HG02571 (cell line): ENCODE results near the gene RGS9.
"Not testable (repeated sequence)": the region's sequence is repeated elsewhere in the genome, so short reads cannot be mapped to it uniquely, and the experiment has no call there.

Experiments used
- ATAC-seq: cut with Tn5 transposase; IDR thresholded peaks from one replicate; pipeline ENCODE4 v1.9.1; 2021; ENCODE audit warnings: mild to moderate bottlenecking, moderate library complexity; ENCODE audit not compliant: unreplicated experiment

Gene RGS9

DNA sequence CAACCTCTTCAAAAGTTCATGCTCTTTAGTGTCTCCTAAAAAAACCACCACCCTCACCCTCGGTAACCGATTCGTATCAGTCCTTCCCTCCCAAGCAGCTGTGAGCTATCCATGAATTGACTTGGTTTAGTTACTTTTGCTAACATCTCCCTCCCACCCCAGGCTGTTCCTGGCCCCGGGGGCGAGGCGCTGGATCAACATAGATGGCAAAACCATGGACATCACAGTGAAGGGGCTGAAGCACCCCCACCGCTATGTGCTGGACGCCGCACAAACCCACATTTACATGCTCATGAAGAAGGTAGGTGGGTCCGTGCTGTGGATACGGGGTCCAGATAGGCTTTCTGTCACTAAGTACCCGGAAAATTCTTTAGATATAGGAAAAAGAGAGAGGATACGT is 66.8 kb downstream of the RGS9 start:
- no peak for ATAC-seq

DNA sequence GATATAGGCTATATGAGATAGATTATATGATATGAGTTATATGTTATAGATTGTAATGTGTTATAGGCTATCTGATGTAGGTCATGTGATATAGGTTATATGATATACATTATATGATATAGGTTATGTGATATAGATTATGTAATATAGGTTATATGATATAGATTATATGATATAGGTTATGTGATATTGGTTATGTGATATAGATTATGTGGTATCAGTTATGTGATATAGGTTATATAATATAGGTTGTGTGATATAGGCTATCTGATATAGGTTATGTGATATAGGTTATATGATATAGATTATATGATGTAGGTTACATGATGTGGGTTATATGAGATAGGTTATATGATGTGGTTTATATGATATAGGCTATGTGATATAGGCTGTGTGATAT is 68.5 kb downstream of the RGS9 start:
- ATAC-seq = no peak

DNA sequence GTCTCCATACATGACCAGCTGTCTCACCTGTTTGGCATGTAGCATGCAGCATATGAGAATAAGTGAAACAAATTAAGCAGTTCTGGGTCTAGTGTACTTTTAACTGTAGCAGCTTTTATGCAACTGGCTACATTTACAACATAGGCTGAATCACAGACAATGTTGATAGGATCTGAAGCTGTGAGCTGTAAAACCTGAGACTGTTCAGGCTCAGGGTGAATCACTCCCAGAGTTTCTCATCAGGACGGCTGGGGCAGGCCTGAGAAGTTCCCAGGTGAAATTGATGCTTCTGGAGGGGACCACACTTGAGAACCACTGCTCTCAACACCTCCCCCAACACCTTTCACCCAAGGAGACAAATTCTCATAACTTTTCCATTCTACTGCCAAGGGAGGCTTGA is 70.3 kb downstream of the RGS9 start:
- ATAC-seq = not testable (repeated sequence)

DNA sequence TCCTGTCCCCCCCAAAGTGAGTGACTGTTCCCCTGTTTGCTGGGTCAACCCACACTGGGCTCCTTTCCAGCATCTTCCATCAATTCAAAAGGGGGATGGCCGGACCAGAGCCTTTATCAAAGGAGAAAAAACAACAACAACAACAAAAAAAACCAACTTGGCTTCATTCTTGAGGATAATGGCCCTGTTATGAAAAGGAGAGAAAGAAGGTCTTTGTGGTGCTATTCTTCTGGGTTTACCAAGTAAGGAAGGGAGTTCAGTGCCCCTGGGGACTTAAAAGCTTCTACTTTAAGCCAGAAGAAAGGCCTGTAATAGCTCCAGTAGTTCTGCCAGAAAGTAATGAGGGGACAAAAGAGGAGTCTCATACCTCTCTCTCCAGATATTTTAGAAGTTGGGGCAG is 71.5 kb downstream of the RGS9 start:
- no peak for ATAC-seq

DNA sequence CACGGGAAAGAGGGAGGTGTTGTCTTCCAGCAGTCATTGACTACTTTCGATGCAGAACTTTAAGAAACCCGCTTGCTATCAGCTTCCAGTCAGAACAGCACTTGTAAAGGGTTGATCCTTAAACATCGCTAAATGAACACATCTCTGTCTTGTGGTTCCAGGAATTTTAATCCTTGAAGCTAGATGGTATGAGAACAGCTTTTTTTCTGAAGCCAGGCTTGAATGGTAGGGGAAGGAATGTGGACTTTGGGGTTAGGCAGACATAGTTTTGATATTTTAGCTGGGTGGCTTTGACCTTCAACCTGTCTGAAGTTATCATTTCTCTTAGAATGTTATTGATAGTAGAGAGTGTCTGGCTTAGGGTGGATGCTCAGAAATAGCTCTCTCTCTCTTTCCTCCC is 81.1 kb downstream of the RGS9 start:
- no peak for ATAC-seq

DNA sequence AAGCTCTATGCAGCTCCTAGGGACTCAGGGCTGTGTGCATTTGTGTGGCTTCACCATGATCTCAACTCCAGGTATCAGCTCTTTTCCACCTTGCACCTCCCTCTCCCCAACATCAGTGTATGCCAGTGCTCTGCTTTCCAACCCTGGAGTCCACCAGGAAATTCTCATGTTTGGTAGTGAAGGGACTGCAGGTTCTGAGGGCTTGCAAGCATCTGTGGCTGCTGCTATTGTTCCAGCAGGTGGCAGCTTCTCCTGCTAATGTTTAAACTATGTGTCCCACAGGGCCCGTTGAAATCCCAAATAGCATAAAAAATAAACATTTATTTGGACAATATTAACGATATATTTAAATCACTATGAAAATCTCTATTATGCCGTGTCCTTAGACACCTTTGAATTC is 82.0 kb downstream of the RGS9 start:
- no peak for ATAC-seq

DNA sequence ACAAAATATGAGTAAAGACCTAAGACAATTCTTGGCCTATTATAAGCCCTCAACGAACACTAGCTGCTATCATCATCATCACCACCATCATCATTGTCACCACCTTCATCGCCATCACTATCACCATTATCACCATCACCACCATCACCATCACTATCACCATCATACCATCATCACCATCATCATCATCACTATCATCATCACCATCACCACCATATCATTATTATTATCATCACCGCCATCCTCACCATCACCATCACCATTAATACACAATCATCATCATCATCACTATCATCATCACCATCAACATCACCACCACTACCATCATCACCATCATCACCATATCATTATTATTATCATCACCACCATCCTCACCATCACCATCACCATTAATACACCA is 82.5 kb downstream of the RGS9 start:
- ATAC-seq = no peak

DNA sequence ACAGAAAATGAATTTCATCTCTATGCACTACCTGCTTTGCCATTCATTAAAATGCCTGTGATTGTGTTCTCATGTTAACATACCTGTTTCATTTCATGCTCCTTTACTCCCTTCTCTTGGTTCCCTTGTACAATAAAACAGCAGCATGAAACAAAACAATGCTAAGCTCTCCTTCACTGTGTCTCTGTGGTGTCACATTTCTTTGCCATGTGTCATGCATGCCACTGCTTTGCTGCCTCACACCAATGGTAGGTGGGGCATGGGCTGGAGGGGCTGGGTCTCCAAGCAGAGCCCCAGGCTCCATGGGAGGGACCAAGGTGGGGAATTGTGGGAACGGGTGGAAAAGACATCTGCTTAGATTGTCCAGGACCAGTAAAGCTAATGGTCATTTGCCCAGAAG is 83.6 kb downstream of the RGS9 start:
- ATAC-seq = no peak

DNA sequence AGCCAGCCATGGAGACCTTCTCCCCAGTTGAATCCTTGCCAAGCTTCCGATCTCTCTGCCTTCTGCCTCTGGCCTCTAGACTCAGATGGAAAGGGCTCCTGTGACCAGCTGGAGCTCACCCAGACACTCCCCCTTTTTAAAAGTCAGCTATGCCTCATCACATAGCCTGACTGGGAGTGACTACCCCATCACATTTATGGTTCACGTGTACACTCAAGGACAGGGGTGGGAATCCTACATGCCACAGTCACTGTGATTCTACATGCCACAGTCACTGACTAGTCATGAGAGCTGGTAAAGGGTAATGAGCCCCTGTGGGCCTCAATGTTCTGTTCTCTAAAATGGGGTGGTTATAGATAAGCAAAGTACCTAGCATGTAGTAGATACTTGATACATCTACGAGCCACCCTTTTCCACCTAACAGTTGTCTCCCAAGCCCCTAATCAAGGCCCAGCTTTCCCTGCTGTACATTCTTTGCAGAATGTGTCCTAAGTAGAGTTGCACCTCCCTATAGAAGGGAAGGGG is 85.1 kb downstream of the RGS9 start:
- ATAC-seq = no peak

DNA sequence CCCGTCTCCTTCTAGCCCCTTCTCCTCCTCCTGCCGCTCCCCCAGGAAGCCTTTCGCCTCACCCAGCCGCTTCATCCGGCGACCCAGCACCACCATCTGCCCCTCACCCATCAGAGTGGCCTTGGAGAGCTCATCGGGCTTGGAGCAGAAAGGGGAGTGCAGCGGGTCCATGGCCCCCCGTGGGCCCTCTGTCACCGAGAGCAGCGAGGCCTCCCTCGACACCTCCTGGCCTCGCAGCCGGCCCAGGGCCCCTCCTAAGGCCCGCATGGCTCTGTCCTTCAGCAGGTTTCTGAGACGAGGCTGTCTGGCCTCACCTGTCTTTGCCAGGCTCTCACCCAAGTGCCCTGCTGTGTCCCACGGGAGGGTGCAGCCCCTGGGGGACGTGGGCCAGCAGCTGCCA is 87.9 kb downstream of the RGS9 start:
- no peak for ATAC-seq

DNA sequence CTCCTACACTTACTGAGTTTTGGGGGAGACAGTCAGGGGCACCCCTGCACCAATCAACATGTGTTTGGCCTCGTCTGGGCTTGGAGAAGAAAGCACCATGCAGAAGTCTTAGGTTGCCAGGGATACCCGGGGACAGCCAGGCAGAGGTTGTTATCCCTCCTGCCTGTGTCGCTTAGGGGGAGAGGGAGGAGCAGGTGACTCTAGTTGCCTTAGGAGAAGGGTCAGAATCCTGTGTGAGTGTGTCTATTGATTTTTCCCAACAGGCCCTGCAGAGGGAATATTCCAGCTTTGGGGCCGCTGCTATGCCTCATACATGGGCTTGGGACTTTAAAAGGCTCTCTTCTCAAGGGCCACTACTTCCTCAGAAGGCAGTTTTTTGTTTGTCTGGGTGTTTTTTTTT is 89.1 kb downstream of the RGS9 start:
- no peak for ATAC-seq

DNA sequence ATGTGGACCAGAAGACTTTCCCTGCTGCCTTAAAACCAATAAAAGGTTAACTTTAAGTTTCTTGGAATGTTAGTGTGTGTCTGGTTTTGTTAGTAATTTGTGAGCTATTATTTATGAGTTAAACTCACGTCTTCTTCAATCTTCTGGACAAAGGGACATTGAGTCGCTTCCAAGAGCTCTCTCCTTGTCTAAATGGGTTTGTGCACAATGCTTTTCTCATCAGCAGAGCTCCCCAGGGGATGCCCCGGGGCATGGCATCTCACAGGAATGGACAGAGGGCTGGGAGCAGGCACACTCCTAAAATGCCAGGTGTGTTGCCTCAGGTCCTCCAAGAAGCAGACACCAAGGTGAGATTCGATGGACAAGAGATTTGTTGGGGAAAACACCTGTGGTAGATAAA is 90.5 kb downstream of the RGS9 start:
- ATAC-seq = no peak

DNA sequence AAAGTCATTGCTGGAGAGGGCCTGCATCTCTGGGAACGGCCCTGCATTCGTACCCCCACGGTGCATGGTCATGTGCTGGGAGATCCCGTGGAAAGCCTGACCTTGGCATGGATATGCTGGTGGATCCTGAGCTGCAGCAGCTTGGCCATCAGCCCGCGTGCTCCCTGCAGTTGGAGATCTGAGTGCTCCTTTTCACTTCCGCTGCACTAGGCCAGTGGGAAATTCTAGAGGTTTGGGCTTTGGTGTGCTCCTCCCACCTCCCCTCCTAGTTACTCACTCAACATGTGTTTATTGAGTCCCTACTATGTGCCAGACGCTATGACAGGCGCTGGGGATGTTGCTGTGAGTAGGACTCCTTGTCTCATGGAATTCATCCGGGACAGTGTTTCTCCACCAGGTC is 91.1 kb downstream of the RGS9 start:
- no peak for ATAC-seq

DNA sequence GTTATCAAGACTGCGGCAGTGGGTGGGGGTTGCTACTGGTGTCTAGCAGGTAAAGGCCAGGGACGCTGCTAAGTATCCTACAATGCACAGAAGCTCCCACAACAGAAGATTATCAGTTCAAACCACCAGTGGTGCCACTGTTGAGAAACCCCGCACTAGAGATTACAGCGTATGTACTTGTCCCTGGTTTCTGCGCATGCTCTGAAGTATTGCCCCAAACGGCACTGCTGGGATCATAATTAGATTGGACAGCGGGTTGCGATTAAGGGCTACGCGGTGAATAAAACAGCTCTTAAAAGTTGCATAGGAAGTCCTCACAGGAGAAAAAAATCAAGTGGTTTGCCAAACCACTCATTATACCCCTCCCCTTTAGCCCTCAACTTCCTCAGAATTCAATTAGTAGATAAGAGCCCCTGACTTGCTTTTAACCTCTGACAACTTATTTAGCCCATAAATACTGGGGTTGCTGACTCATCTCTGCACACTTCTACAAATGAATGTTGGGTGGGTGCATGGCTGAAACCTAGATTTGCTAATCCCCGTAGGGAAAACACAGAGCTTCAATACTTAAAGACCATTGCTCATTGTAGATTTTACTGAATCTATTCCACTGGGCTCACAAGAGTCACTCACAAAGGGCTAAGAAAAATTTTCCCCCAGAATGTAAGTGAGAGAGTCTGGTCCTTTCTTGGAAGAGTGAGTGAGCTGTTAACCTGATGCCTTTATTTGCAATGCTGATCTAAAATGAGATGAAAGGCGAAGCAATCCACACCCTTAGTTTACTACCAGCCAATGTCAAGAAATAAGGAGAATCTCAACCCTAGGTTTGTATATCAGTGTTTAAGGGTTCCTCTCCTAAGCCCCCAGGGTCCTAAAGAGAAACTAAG is 91.8 kb downstream of the RGS9 start:
- ATAC-seq = peak; percentile 58

DNA sequence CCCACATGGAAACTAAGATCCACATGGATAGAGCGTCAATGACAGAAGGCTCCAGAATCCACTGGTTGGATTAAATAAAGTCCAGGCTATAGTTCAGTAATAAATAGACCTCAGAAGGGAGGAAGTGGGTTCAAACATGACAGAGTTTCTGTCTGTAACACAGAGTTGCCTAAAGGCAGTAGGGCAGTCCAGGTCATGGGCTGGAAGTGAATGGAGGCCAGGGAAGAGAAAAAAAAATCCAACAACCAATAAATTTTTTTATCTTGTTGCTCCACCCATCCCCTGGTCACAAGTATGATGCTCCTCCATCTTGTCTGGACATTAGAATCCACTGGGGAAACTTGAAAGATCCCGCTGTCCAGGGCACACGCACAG is 92.4 kb downstream of the RGS9 start:
- ATAC-seq = no peak

DNA sequence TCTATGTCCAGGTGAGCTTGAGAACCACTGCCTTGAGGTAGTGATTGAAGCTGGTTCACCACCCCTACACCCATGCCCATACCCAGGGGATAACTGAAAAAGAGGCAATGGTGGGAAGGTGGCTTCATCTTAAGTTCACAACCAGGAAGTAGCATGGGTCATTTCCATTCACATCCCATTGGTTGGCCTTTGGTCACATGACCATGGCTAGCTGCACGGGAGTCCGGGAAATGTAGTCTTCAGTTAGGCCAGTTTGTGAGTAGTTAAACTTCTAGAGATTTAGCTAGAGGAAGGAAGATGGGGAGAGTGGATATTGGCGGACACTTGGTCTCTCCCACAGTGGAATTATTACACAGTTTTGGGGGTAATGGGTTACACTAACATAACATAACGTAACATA is 92.9 kb downstream of the RGS9 start:
- no peak for ATAC-seq

DNA sequence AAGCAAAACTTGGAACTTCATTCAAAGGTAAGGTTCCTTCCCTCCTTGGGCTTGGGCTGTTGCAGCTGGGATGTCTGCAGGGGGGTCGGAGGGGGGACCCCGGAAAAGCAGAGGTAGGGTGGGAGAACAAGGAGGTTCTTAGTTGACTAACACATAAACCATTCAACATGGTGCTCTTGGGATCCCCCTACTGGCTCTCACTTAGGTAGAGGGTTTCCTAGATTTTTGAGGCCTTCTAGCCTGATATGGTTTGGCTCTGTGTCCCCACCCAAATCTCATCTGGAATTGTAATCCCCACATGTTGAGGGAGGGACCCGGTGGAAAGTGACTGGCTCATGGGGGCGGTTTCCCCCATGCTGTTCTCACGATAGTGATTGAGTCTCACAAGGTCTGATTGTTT is 93.9 kb downstream of the RGS9 start:
- ATAC-seq = no peak

DNA sequence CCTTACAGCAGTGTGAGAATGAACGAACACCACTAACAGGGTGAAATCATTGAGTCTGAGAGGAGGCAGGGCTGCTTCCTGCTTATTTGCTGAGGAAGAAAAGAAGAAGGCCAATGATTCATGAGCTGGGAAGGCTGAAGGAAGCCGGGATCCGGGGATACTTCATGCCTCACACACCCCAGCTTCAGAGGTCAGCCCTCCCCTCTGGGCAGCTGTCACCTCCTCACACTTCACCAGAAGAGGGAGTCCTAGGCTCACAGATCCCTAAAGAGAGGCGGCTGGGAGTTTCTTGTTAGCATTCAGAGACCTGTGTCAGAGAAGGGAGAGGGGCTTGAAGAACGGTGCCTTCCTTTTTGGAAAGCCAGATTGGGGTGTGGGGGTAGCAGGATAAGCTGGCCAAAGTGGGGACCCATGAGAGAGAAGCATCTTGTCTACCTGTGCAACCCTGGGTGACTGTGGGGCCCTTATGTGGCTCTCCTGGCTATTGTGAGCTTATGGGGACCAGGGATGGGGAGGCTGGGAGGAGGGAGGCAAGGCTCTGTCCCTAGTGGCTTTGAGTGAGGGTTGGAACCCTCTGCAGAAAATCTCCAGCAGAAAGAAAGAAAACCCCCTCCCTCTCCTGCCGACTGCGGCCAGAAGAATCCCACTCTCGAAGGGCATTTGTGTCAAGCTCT is 94.6 kb downstream of the RGS9 start:
- ATAC-seq = no peak

DNA sequence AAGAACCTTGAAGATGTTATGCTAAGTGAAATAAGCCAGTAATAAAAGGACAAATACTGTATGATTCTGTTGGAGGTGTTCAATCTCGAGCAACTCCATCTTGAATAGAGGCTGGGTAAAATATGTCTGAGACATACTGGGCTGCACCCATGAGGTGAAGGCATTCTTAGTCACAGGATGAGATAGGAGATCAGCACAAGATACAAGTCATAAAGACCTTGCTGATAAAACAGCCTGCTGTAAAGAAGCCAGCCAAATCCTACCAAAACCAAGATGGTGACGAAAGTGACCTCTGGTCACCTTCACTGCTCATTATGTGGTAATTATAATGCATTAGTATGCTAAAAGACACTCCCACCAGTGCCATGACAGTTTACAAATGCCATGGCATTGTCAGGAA is 98.1 kb downstream of the RGS9 start:
- no peak for ATAC-seq

DNA sequence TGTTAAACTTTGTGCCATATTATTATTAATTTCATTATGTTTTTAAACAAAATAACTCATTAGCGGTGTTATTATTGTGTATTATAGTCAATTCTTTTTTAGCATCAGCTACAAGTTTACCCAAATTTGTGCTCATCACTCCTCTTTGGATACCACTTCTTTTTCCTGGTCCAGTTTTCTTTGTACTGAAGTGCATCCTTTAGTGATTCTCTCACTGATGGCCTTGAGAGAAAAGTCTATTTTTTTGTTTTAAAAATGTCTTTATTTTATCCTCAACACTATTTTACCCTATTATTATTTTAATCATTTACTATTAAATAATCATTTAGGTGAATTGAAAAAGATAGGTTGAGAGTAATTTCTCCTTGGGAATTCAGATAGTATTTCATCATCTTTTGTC is 99.2 kb downstream of the RGS9 start:
- ATAC-seq = no peak

DNA sequence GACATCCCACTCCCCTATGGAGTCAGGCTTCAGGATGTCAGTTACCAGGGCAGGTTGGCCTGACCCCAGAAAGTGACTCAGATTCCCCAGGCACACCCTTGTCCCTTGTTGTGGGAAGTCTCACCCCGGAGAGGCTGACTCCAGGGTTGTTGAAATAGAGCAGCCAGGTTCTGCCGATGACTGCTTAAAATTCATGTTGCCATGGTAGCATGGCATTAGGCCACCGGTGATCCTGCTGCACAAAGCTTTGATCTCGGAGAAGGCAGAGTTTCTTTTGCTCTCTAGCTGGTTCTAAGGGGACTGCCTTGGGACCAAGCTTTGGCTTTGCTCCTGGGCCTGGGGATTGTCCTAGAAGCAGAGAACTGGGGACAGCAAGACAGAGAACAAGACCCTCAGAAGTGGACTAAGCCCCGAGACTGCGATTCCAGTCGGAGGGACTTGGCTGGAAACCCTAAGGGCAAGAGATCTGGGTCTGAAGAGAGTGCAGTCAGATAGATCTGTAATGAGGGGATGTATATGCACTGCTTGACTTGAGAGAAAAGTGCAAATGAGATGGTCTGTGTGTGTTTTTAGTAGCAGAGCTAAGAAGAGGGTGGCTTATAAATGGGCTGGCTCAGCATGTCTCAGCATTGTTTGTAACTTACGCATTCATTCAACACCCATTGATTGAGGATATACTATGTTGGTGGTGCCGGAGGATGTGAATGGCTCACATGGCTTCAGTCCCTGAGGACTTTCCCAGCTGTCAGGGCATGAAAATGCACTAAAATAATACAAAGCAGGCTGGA is 106.9 kb downstream of the RGS9 start:
- no peak for ATAC-seq

DNA sequence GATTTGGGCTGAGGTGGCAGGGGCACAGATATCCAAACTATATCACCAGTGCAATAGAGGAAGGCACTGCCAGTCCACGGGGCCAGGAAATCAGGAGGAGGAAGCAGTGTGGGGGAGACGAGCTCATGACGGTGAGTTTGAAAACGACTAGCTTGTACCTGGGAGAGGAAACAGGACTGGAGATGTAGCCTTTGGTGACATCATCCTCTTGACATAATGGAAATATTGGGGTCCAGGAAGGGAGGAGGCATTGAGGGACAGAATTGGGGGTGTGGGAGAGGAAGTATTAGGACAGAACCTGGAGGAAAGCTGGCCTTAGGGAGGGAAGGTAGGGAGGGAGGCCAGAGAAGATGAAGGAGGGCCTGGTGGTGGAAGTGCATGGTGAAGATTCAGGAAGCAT is 109.1 kb downstream of the RGS9 start:
- no peak for ATAC-seq
